Measurements from ENCODE around the gene KRTAP9-9.

KRTAP9-9 gene

DNA sequence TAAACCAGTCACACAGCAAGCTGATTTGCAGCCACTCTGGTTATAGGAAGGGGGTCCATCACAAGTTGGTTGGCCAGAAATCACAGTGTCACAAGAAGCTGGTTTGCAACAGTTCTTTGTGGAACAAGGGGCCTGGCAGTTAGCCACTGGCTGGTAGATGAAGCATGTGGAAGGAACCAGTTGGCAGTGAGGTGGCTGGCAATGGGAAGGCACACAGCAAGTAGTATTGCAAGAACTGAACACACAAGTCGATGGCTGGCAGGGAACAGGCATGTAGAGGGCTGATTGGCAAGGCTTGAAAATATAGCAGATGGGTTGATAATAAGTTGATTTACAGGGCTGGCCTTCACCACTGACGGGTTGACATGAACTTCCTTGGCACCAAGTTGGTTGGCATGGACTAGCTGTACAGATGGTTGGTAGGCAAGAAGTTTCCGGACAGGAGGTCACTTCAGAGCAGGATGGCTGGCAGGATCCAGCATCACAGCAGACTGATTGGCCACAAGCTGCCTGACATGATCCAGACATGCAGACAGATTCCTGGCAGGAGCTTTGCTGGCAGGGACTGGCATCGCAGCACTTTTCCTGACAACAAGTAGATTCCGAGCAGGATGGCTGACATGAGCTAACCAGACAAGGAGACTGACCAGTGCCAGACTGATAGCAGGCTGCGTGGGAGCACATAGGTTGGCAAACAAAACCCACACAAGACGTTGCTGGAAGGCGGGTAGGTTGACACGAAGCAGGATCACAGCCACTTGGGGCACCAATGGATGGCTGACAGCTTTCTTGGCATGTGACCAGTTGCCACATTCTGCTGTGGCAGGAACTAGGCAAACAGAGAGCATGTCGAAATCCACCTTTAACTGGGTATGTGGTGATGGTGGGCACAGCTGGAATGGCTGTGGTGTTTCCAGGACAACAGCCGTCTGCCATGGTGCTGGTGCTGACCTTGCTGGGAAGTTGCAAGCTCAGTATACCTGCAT is 47.0 kb downstream of the KRTAP9-9 start, which contains the start of gene KRTAP29-1:
KRTAP29-1 (minus strand) TSS at position 936 of the 986 bp plus-strand sequence; CDS start at position 936, 0 bp downstream.
- no peak within 1 kb of the TSS for H3K4me2 ChIP-seq (ENCODE audit: low read length)
- H2AFZ ChIP-seq (ENCODE audit: low read depth, low read length) = no peak within 1 kb of the TSS
- no peaks in the 10 kb centered on the region for H3K79me2 ChIP-seq (ENCODE audit: low read length)
- H3K9me3 ChIP-seq (ENCODE audit: insufficient read depth, low read length) = no peaks in the 10 kb centered on the region
- no peak within 1 kb of the TSS for H3K4me3 ChIP-seq (ENCODE audit: low read length)
- no peaks in the 10 kb centered on the region for H3K36me3 ChIP-seq (replicated peaks; ENCODE audit: low read depth, low read length)
- no peaks in the 10 kb centered on the region for H4K20me1 ChIP-seq (ENCODE audit: insufficient read depth, low read length)
- TF ChIP-seq EZH2phosphoT487 (IDR thresholded peaks at IDR 0.05; ENCODE audit: low read depth) = no peak
- TF ChIP-seq, protein P1, sequence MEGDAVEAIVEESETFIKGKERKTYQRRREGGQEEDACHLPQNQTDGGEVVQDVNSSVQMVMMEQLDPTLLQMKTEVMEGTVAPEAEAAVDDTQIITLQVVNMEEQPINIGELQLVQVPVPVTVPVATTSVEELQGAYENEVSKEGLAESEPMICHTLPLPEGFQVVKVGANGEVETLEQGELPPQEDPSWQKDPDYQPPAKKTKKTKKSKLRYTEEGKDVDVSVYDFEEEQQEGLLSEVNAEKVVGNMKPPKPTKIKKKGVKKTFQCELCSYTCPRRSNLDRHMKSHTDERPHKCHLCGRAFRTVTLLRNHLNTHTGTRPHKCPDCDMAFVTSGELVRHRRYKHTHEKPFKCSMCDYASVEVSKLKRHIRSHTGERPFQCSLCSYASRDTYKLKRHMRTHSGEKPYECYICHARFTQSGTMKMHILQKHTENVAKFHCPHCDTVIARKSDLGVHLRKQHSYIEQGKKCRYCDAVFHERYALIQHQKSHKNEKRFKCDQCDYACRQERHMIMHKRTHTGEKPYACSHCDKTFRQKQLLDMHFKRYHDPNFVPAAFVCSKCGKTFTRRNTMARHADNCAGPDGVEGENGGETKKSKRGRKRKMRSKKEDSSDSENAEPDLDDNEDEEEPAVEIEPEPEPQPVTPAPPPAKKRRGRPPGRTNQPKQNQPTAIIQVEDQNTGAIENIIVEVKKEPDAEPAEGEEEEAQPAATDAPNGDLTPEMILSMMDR (IDR thresholded peaks at IDR 0.05; ENCODE audit: low read depth, low read length) = no peak
- H3K27ac ChIP-seq (ENCODE audit: low read length) = no peak within 1 kb of the TSS
- no peaks in the 10 kb centered on the region for H3K4me1 ChIP-seq (ENCODE audit: low read length)
- H3K9ac ChIP-seq (ENCODE audit: low read length) = no peak within 1 kb of the TSS
- peaks cover 8% of the 10 kb centered on the region; the same call in 1 of the 2 replicates for H3K27me3 ChIP-seq (ENCODE audit: low read depth, low read length)

DNA sequence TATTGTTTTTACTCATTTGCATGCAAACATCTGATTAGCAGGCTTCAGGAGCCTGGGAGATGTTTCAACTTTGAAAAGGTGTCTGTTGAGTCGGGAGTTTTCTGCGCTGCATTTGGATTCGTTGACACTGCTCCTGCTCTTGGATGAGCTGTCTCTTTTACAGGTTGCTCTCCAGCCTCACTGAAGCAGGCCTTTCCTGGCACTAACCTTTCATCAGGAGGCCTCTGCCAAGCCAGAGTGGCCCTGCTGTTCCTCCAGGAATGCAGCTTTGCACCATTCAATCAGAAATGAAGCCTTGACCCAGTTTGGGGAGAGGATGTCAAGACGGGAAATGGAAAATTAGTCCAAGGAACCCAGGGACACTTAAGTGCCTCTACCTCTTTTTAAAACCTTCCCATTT is 47.8 kb downstream of the KRTAP9-9 start:
- TF ChIP-seq EZH2phosphoT487 (IDR thresholded peaks at IDR 0.05; ENCODE audit: low read depth) = no peak
- TF ChIP-seq, protein P1 (IDR thresholded peaks at IDR 0.05; ENCODE audit: low read depth, low read length) = no peak
- Histone ChIP-seq H3K9ac (ENCODE audit: low read length) (no peak overlapping the region), H3K4me2 (ENCODE audit: low read length) (no peak overlapping the region)

DNA sequence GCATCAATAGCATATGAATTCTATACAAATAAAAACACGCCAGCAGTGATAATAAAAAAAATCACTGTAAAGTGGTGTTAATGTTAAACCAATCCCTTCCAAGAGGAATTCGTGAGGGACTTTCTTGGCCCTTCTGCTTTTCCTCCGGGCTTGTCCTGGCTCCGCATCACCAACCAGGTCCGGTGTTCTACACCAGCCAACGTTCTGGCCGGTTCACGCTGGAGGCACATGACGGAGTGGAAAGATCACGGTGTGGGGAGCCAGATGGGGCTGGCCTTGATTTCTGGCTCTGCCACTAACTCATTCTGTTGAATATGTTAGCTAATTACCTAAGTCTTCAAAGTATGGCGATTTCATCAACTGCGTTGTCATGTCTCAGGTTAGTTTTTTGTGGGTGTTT is 48.9 kb downstream of the KRTAP9-9 start:
- Histone ChIP-seq H3K4me1 (ENCODE audit: low read length) (peaks cover 6% of the 10 kb centered on the region; the same call in 1 of the 2 replicates), H3K4me3 (ENCODE audit: low read length) (no peak overlapping the region), H3K79me2 (ENCODE audit: low read length) (no peaks in the 10 kb centered on the region), H3K36me3 (replicated peaks; ENCODE audit: low read depth, low read length) (no peaks in the 10 kb centered on the region), H3K4me2 (ENCODE audit: low read length) (no peak overlapping the region), H3K9ac (ENCODE audit: low read length) (no peak overlapping the region), H3K9me3 (ENCODE audit: insufficient read depth, low read length) (no peaks in the 10 kb centered on the region), H3K27ac (ENCODE audit: low read length) (no peak overlapping the region), H2AFZ (ENCODE audit: low read depth, low read length) (no peak overlapping the region), H3K27me3 (ENCODE audit: low read depth, low read length) (peaks cover 8% of the 10 kb centered on the region; the same call in 1 of the 2 replicates), H4K20me1 (ENCODE audit: insufficient read depth, low read length) (no peaks in the 10 kb centered on the region)
- TF ChIP-seq, protein P1 (IDR thresholded peaks at IDR 0.05; ENCODE audit: low read depth, low read length) = no peak
- TF ChIP-seq EZH2phosphoT487 (IDR thresholded peaks at IDR 0.05; ENCODE audit: low read depth) = no peak

More for the DNA sequence above, 47.8 kb downstream of the KRTAP9-9 start:
- Histone ChIP-seq H3K27me3 (ENCODE audit: low read depth, low read length) (peaks cover 8% of the 10 kb centered on the region; the same call in 1 of the 2 replicates), H3K4me3 (ENCODE audit: low read length) (no peak overlapping the region), H4K20me1 (ENCODE audit: insufficient read depth, low read length) (no peaks in the 10 kb centered on the region), H3K4me1 (ENCODE audit: low read length) (no peaks in the 10 kb centered on the region), H3K79me2 (ENCODE audit: low read length) (no peaks in the 10 kb centered on the region), H3K27ac (ENCODE audit: low read length) (no peak overlapping the region), H3K9me3 (ENCODE audit: insufficient read depth, low read length) (no peaks in the 10 kb centered on the region), H3K36me3 (replicated peaks; ENCODE audit: low read depth, low read length) (no peaks in the 10 kb centered on the region), H2AFZ (ENCODE audit: low read depth, low read length) (no peak overlapping the region)

Measured in OCI-LY3 (cell line).